Esophagus muscularis mucosa (tissue), 4 donors: ENCODE measurements around the gene NKD2.

Experiments
- CTCF ChIP-seq, 3 experiments: fragments of 200-600 bp in 2 of 3; fragments of 450-650 bp in 1 of 3; sonication (generic) in 2 of 3; IDR thresholded peaks; one replicate each; pipeline ENCODE4 v1.5.1; 2017 to 2019; ENCODE audit warnings: antibody characterized with exemption in 3 of 3, mild to moderate bottlenecking in 2 of 3, moderate library complexity in 1 of 3
- EP300 ChIP-seq: sonication (generic); formaldehyde crosslinking; IDR thresholded peaks from one replicate; pipeline ENCODE4 v1.6.1; 2017; ENCODE audit warnings: antibody characterized with exemption
- POLR2A ChIP-seq: fragments of 450-650 bp; IDR thresholded peaks from one replicate; pipeline ENCODE4 v1.6.1; 2017; ENCODE audit warnings: antibody characterized with exemption, moderate library complexity, mild to moderate bottlenecking, low read depth

GRCh38 chr5:963310-963672 lies 45.3 kb upstream of the NKD2 start:
- TF ChIP-seq EP300 (no peak), CTCF (IDR thresholded peaks at IDR 0.05) (no peak), POLR2A (no peak)
